Prostate gland (tissue), 2 donors: ENCODE results near the gene TARP.

Experiments
- CTCF ChIP-seq, 4 experiments: fragments of 200-600 bp in 2 of 4; fragments of 450-650 bp in 2 of 4; sonication (generic) in 2 of 4; IDR thresholded peaks; 1 replicate in 3 of 4; 2 replicates in 1 of 4; pipeline ENCODE4 v1.5.1; 2016 to 2019; ENCODE audit warnings: antibody characterized with exemption in 4 of 4, mild to moderate bottlenecking in 2 of 4, moderate library complexity in 2 of 4
- POLR2A ChIP-seq: fragments of 450-650 bp; IDR thresholded peaks from one replicate; pipeline ENCODE4 v1.6.1; 2016; ENCODE audit warnings: antibody characterized with exemption, mild to moderate bottlenecking
- POLR2AphosphoS5 ChIP-seq: sonication (generic); formaldehyde crosslinking; IDR thresholded peaks from one replicate; pipeline ENCODE4 v1.6.1; 2017; ENCODE audit warnings: antibody characterized with exemption

GRCh38 chr7:38322461-38322860, 49.0 kb upstream of the TARP start:
- no peak for TF ChIP-seq CTCF (IDR thresholded peaks at IDR 0.05)
- TF ChIP-seq POLR2A: no peak
- no peak for TF ChIP-seq POLR2AphosphoS5
